ENCODE results near the gene TDRD7.
A peak's percentile ranks its signal among the peaks of the same experiment; 100 is the strongest.

The TDRD7 gene, protein sequence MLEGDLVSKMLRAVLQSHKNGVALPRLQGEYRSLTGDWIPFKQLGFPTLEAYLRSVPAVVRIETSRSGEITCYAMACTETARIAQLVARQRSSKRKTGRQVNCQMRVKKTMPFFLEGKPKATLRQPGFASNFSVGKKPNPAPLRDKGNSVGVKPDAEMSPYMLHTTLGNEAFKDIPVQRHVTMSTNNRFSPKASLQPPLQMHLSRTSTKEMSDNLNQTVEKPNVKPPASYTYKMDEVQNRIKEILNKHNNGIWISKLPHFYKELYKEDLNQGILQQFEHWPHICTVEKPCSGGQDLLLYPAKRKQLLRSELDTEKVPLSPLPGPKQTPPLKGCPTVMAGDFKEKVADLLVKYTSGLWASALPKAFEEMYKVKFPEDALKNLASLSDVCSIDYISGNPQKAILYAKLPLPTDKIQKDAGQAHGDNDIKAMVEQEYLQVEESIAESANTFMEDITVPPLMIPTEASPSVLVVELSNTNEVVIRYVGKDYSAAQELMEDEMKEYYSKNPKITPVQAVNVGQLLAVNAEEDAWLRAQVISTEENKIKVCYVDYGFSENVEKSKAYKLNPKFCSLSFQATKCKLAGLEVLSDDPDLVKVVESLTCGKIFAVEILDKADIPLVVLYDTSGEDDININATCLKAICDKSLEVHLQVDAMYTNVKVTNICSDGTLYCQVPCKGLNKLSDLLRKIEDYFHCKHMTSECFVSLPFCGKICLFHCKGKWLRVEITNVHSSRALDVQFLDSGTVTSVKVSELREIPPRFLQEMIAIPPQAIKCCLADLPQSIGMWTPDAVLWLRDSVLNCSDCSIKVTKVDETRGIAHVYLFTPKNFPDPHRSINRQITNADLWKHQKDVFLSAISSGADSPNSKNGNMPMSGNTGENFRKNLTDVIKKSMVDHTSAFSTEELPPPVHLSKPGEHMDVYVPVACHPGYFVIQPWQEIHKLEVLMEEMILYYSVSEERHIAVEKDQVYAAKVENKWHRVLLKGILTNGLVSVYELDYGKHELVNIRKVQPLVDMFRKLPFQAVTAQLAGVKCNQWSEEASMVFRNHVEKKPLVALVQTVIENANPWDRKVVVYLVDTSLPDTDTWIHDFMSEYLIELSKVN

DNA sequence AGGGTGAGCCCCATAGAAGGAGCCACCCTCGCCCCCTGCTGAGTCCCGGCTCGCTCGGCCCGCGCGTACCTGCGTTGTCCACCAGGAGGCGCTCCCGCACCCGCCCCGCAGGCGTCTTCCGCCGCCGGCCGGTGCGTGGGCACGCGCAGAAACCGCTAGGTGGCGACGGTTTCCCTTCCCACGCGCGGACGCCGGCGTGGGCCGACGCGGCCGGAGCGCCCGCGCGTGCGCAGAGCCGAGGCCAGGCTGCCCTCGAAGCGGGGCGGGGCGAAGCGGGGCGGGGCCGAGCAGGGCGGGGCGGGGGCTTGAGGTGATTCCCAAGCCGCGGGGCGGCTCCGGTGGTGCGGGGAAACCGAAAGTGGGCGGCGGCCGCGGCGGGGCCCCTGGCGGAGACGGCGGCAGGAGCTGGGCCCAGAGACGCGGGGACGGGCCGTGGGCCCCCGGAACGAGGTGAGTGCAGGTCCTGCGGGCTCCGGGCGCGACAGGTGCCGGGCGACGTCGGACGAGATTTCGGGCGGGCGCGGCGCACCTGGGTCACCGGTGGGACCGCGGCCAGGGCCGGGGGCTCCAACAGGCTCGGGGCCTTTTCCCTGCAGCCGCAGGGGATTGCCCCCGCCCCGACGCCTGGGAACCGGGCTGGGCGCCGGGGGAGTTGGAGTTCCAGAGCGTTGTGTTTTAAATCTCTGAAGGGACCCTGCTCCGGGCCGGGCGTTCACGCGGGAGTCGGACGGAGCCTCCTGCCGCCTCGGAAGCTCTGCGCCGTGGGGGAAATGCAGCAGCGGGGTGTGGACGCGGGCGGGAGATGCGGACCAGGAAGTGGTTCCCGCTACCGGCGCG, at the start of gene TDRD7:
Gene TDRD7, plus strand, starts transcription at position 308 of the 837 bp plus-strand sequence. CDS start 16,370 bp downstream, outside the sequence.
- DNase-seq (ENCODE audit: low read depth in 1 of 2, low spot score in 1 of 2) = peak; percentile 88 to 90

DNA sequence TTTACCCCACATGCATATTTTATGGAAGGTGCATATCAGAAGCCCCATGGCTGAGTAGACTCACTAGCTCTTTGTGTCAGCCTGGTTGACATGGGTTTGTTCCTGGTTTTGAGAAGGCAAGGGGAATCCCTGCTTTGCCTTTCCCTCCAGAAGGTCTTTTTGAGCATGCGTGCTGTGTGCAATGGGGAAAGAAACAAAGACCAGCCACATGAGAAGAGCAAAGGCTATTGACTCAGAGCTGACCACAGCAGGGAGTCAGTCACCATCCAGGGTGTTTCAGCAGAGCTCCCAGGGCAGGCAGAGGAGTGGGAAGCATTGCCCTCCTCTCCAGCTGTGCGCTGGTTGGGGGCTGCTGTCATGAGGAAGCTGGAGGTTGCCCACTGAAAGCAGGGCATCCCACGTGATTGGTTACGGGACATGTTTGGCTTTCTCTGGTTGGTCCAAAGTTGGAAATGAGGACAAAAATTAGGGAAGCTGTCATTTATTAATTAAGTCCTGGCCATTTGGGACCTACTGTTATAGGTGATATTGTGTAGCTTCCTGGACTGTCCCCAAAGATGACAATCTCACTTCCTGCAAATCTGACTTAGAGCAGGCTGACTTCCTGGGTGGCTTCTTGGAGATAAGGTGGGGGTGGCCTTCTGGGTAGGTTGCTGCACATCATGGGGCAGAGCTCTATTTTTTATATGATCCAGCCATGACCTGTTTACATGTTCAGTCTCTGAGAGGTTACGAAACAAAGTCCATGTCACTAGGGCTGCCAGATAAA, 48.9 kb upstream of the TDRD7 start:
- no peak for DNase-seq (ENCODE audit: low read depth in 1 of 2, low spot score in 1 of 2)

DNA sequence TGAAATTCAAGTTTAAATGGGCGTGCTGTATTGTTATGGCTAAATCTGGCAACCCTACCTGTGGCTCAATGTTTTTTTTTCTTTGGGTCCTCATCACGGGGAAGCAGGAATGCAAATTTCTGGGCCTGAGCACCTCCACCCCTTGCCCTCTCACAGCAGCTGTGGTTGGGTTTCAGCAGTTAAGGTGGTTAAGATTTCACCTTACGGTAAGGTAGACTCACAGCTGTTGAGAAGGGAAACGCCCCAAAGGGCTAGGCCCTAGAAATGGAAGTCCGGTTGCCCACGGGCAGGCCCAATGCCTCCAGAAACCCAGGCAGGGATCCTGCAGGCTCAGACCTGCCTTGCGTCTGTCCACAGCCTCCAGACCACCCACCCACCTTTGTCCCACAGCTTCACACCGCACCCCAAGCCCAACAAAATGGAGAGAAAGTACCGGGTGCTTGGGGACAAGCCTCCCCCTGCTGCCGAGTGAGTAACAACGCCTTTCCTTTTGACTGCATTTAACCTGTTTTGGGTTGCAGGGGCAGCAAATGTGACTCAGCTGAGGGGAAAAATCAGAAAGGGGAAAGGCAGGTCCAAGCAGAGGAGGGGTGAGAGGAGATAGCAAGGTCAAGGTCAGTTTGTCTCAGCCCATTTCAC, 48.1 kb upstream of the TDRD7 start:
- no peak for DNase-seq (ENCODE audit: low read depth in 1 of 2, low spot score in 1 of 2)

DNA sequence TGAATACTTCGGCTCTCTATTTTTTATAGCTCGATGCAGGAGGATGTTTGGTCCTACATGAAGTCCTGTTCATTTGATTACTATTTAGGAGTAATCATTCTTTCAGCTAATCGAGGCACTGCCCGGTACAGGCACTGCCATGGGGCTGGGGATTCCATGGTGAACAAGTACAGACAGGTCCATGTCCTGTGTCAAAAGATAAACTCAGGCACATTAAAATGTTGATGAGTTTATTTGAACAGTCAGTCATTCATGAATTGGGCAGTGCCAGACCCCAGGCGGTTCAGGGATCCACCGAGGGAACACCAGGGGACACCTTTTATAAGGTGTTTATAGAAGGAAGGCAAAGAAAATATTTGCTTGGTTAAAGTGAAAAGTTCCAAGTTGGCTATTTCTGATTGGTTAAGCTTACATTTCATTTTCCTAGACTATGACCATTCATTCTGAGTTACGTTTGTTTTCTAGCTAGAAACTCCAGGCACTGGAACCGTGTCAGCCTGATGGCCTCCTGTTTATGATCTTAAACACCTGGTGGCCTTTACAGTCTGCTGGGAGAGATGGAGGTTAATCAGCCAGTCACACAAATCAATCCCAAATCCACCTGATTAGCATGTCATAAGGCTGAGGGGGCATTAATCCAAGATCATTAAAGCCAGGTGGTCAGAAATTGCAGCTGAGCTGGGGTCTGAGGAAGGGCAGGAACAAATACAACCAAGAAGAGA, 47.0 kb upstream of the TDRD7 start:
- DNase-seq (ENCODE audit: low read depth in 1 of 2, low spot score in 1 of 2) = no peak

GRCh38 chr9:97365634-97366033, 46.3 kb upstream of the TDRD7 start:
- DNase-seq (ENCODE audit: low read depth in 1 of 2, low spot score in 1 of 2) = no peak

DNA sequence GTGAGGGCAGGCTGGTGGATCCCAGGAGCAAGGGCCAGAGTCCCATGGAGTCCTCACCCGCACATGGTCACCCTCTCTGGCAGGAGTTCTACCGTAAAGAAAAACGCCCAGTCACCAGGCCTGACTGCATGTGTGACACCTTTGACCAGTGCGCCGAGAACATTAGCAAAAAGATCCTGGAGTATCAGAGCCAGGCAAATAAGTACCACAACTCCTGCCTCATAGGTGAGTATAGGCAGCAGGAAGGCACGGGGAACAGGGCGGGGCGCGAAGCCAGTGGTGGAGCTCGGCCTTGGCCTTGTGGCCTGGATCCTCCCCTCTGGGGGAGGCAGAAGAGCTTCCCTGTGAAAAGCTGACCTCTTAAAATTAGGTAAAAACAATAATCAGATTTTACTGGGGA, 45.4 kb upstream of the TDRD7 start:
- no peak for DNase-seq (ENCODE audit: low read depth in 1 of 2, low spot score in 1 of 2)

- DNase-seq (ENCODE audit: low read depth in 1 of 2, low spot score in 1 of 2) = no peak
These were observed 45.0 kb upstream of the TDRD7 start for GRCh38 chr9:97366889-97367288.

DNA sequence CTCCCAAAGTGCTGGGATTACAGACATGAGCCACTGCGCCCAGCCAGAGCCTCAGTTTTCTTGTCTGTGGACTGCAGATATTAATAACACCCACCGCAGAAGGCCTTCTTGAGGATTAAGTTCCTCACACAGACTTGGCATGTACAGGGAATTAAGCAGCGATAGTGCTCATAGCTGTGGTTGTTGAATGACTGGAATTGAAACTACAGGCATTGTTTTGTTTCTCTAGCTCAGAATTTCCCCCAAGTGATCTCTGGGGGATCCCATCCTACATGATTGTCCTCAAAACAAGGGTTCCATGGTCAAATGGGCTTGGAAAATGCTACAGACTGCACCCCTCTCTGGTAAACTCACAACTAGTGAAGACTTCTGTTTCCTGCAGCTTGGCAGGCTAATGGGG, 44.2 kb upstream of the TDRD7 start:
- DNase-seq (ENCODE audit: low read depth in 1 of 2, low spot score in 1 of 2) = no peak

GRCh38 chr9:97368964-97369363, 42.9 kb upstream of the TDRD7 start:
- DNase-seq (ENCODE audit: low read depth in 1 of 2, low spot score in 1 of 2) = no peak

GRCh38 chr9:97372580-97372979, 39.3 kb upstream of the TDRD7 start:
- no peak for DNase-seq (ENCODE audit: low read depth in 1 of 2, low spot score in 1 of 2)

DNA sequence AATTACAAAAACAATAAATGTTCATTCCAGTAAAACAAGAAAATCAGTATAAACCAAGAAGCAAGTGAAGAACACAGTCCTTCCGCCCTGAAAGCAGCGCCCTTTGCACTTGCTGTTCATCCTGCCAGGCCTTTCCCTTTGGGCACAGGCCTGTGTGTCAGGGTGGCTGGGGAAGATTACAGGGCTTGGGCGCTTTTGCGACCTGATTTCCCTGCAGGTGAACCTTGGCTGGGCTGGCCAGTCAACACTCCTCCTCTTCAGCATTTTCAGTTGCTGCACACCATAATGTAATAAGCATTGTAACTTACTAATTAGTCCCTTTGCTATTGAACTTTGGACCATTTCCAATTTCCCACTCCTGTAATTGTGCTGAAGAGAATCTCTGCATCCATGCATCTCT, 38.6 kb upstream of the TDRD7 start:
- DNase-seq (ENCODE audit: low read depth in 1 of 2, low spot score in 1 of 2) = no peak

DNA sequence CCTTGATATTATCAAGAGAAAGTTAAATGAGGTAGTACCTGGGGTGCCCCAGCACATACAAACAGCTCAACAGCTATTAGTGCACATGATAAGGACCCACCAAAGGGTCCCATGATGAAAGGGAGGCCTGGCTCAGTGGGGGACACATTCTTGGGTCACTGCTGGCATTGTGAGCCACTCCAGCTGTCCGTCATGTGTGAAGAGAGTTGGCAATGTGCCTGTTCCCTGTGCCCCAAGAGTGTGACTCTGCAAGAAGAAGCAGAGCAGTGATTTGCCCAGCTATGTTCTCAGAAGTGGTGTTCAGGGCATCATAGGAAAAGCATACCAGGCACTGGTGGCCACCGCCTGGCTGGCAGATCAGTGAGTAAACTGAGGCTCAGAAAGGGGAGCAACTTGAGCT, 37.1 kb upstream of the TDRD7 start:
- DNase-seq (ENCODE audit: low read depth in 1 of 2, low spot score in 1 of 2) = no peak

DNA sequence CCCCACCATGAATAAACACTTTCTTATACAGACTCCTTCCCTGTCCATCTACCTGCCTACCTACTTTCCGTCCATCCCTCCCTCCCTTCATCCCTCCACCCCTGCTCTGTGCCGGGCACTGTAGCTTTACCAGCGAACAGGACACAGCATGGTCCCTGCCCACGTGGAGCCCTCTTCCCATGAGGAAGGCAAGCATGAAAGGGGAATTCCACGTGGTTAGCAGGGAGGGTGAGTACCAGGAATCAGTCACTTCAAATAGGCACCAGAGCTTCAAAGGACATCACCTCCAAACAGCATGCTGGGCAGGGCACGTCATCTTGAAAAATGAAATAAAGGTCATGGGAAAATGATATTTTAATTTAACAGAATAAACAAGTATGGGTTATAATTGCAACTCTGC, 35.0 kb upstream of the TDRD7 start:
- no peak for DNase-seq (ENCODE audit: low read depth in 1 of 2, low spot score in 1 of 2)

DNA sequence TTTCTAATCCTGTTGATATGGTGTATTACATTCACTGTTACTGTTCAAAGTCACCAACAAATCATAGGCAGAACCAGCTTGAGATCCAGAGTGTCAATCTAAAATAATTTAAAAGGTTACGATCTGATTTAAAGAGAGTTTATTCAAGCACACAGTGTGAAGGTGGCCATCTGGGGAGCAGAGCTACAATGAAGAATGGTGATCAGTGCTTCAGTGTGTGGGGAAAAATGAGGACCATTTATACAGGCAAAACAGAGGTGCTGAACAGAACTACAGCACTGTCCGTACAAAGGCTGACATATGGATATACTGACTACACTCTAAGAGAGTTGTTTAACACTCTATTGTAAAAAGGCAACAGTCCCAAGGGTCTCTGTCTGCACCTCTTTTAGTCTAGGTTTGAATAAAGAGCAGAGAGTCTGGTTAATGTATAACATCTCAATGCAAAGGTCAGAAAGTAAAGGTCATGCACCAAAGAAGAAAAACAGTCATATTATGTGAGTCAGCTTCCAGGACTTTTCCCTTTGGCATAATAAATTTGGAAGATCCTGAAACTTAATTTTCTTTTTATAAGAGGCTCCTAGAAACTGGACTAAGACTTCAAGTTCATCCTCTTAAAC, 29.7 kb upstream of the TDRD7 start:
- DNase-seq (ENCODE audit: low read depth in 1 of 2, low spot score in 1 of 2) = no peak

DNA sequence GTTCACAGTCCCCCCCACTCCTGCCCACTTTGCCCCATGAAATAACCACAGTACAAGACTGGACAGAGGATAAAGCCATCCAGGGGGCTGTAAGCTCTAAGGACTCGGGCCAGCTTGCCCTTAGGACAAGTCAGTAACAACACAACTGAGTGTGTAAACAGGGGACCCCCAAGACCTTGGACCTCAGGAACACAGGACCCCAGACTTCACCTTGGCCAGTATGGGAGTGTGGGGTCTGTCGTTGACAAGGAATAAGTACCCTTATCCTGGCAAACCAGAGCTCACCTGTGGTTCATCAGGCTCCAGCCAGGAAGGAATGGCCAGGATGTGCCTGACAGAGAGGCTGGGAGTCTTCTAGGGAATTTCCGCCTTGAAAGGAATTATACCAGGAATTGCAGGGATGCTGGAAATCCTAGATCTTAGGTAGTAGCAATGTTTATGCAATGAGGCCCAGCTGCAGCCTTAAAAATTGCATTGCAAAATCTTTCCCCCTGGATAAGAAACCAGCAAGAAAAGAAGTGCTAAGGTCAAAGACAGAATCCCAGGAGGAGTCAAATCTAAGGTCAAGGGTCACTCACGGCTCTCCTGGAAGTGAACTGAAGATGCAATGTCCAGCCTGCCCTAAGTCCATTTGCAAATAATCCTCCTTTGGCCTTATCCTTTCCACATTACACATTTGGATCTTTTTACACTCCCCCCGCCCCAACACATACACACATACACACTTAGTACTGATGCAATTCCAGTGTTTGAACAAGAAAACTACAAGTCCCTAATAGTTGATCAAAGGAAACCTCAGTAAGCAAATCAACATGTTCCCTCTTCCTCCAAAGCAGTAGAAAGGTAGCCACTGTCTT, 27.3 kb upstream of the TDRD7 start:
- no peak for DNase-seq (ENCODE audit: low read depth in 1 of 2, low spot score in 1 of 2)

DNA sequence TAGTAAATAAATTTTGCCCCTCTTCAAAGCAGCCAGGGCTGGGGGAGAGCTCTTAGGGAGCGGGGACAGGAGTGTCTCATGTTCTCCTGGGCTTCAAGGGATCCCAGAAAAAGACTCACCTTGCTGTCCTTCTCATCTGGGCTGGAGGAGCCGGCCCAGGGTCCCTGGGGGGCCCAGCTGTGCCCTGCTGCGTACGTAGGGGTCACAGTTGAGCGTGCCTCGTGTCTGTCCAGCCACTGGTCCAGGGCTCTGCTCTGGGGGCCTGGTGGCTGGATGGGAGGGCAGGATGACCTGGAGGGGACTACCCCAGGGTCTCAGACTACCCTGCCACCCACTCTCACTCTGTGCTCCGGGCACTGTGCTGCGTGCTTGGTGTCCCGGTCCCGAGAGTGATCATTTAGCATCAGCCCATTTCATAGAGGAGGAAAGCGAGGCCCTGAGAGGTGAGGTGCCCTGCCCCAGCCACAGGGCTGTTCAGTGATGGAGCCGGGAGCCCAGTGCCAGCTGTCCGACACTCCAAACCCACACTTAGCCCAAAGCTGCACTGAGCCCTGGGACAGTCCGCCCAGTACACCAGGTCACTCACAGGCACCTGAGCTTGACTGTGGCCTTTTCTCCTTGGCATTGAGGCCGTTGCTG, 26.2 kb upstream of the TDRD7 start:
- DNase-seq (ENCODE audit: low read depth in 1 of 2, low spot score in 1 of 2) = no peak

DNA sequence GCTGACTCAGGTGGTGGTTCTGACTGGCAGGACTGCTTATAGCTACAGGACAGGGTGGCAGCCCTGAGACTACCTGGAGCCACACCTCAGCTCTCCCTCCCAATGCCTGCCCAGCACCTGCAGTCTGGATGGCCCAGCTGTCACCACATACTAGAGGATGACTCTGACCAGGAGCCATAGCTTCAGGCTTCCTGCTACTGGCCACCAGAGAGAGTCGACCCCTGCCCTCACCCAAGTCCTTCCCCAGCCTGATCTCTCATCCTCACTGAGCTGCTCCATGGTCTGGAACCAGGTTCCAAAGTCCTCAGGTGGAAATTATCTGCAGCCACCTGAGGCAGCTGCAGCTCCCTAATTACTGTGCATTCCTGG, 25.6 kb upstream of the TDRD7 start:
- no peak for DNase-seq (ENCODE audit: low read depth in 1 of 2, low spot score in 1 of 2)

Measured in stimulated activated CD4-positive, alpha-beta T cell treated with anti-CD3 and anti-CD28 coated beads, Interleukin-15, amount 100 ng/mL, for 1 hour (primary cell).